ENCODE data around the gene SMPD2.

SMPD2 gene, protein sequence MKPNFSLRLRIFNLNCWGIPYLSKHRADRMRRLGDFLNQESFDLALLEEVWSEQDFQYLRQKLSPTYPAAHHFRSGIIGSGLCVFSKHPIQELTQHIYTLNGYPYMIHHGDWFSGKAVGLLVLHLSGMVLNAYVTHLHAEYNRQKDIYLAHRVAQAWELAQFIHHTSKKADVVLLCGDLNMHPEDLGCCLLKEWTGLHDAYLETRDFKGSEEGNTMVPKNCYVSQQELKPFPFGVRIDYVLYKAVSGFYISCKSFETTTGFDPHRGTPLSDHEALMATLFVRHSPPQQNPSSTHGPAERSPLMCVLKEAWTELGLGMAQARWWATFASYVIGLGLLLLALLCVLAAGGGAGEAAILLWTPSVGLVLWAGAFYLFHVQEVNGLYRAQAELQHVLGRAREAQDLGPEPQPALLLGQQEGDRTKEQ

GRCh38 chr6:109440331-109441068 lies at the start of gene SMPD2, which contains the start of gene PPIL6:
Gene SMPD2, plus strand, starts transcription at chr6:109440724. Its CDS starts 398 bp downstream, at chr6:109441122.
Gene PPIL6, minus strand, starts transcription at chr6:109440628. Its CDS starts 38 bp downstream, at chr6:109440590.
- peak; percentile 82 for DNase-seq (ENCODE audit: low spot score)

DNA sequence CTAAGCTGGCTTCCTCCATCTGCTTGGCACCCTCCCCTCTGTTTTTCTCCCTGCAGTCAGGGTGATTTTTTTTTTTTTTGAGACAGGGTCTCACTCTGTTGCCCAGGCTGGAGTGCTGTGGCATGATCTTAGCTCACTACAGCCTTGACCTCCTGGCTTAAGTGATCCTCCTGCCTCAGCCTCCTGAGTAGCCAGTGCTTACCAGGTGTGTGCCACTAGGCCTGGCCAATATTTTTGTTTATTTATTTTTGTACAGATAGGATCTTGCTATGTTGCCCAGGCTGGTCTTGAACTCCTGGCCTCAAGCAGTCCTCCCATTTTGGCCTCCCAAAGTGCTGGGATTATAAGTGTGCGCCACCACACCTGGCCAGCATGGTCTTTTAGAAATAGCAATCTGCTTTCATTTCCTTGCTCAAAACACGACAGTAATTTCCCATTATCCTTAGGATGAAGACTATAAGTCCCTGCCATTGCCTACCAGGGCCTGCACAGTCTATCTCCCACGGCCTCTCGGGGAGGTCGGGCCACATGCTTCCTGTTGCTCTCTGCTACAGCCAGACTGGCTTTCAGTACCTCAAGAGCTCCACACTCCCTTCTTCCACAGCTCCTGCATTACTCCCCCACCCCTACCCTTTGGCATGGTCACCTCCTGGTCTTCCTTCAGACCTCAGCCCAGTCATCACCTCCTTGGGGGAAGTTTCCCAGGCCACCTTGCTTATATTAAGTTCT lies 47.2 kb upstream of the SMPD2 start:
- DNase-seq (ENCODE audit: low spot score), result no peak

GRCh38 chr6:109393886-109394281 lies 46.6 kb upstream of the SMPD2 start:
- no peak for DNase-seq (ENCODE audit: low spot score)

GRCh38 chr6:109396046-109396718 lies 44.3 kb upstream of the SMPD2 start:
- DNase-seq (ENCODE audit: low spot score), result no peak

GRCh38 chr6:109397020-109397419 lies 43.5 kb upstream of the SMPD2 start:
- peak; percentile 11 for DNase-seq (ENCODE audit: low spot score)

DNA sequence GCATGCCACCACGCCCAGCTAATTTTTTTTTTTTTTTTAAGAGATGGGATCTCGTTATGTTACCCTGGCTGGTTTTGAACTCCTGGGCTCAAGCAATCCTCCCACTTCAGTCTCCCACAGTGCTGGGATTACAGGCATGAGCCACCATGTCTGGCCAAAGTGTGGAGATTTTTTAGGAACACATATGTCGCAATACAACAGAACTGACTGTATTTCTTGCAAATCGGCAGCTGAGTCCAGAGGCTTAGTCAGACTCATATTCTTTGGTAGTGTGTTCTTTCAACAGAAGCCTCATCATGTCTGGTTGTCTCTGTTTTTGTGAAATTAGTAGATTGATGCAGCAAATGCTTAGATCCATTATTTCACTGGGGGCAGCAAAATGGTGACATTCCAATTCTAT lies 34.3 kb upstream of the SMPD2 start:
- no peak for DNase-seq (ENCODE audit: low spot score)

GRCh38 chr6:109411034-109411433 lies 29.5 kb upstream of the SMPD2 start:
- no peak for DNase-seq (ENCODE audit: low spot score)

DNA sequence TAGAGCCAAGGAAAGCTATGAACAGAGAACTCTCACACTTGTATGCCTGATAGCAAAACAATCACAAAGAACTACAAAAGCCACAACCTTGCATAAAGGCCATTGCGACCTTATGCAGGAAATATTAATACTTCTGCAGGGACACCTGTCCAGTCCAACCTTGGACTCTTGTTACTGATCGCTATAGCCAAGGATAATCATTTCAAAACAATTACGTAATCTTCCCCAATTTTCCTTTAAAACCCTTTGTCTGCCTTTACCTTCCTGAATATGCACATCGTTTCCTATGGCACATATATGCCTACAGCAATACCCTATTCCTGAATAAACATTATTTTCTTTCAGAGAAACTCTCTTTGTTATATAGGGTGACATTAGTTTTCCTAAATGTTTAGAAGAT lies 22.9 kb upstream of the SMPD2 start:
- no peak for DNase-seq (ENCODE audit: low spot score)

GRCh38 chr6:109420751-109421150 lies 19.8 kb upstream of the SMPD2 start:
- DNase-seq (ENCODE audit: low spot score), result no peak

DNA sequence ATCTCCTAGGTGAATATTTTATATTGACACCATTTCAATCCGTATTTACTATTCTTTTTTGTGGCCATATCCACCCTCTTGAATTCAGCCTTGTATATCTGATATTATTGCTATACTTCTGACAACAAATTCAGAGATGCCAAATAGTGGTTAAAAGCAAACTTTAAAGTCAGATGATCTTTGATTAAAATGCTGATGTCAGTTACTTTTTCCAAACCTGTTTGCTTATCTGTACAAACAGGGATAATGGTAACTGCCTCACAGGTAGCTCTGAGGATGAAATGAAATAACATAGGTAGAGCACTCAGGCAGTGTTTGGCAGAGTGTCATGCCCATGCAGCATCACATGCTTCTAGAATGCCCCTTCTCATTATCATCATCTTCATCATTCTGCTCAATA lies 19.3 kb upstream of the SMPD2 start:
- DNase-seq (ENCODE audit: low spot score), result no peak

- DNase-seq (ENCODE audit: low spot score), result no peak
Observed at GRCh38 chr6:109424946-109425345, 15.6 kb upstream of the SMPD2 start.

- no peak for DNase-seq (ENCODE audit: low spot score)
Observed at GRCh38 chr6:109428889-109429477, 11.5 kb upstream of the SMPD2 start.

DNA sequence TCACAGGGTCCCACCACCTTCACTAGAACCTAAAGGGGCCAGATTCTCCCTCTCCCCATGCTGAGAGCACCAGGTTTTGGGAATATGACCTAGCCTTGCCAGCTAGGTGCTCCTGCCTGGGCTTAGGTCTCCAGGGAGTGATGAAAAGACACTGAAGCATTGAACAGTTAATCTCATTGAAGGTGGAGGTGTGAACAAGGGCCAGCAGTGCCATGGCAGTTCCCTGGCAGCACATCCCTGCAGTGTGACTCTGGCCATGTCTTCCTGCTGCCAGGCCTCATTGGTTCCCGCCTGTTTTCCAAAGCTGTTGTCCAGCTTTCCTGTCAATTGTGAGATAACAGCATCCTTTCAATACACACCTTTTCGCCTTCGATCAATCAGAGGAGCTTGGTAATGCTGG lies 11.0 kb upstream of the SMPD2 start:
- DNase-seq (ENCODE audit: low spot score), result no peak

GRCh38 chr6:109434456-109434855 lies 6.1 kb upstream of the SMPD2 start:
- no peak for DNase-seq (ENCODE audit: low spot score)

- no peak for DNase-seq (ENCODE audit: low spot score)
Observed at GRCh38 chr6:109436041-109436440, 4.5 kb upstream of the SMPD2 start.

- DNase-seq (ENCODE audit: low spot score), result peak; percentile 70
Observed at GRCh38 chr6:109441069-109441816, 719 bp downstream of the SMPD2 start.

GRCh38 chr6:109442393-109442924 lies 1.9 kb downstream of the SMPD2 start:
- no peak for DNase-seq (ENCODE audit: low spot score)

- no peak for DNase-seq (ENCODE audit: low spot score)
Observed at GRCh38 chr6:109443425-109443950, 3.0 kb downstream of the SMPD2 start.

DNA sequence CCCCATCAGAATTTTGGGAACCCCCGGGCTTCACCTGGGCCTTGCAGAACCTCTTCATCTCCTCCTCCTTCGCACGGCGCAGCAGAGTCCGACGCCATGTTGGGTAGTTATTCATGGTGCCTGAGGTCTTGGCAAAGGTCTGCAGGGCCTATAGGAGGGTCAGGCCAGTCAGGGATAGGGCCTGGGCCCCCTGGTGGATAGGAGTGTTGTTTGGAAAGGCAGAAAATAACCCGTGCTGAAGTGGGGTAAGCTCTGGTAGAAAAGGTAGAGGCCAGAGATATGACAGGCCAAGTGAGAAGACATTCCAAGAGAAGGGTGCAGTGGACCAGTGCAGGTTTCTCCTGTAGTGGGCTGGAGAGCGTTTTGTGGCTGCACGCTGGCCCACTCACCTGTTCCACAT lies 4.9 kb downstream of the SMPD2 start:
- DNase-seq (ENCODE audit: low spot score), result no peak

- no peak for DNase-seq (ENCODE audit: low spot score)
Observed at GRCh38 chr6:109446072-109446471, 5.5 kb downstream of the SMPD2 start.
